ENCODE data around the gene OTOGL.
"Not testable (repeated sequence)": the region's sequence is repeated elsewhere in the genome, so short reads cannot be mapped to it uniquely, and the experiment has no call there.

OTOGL gene

DNA sequence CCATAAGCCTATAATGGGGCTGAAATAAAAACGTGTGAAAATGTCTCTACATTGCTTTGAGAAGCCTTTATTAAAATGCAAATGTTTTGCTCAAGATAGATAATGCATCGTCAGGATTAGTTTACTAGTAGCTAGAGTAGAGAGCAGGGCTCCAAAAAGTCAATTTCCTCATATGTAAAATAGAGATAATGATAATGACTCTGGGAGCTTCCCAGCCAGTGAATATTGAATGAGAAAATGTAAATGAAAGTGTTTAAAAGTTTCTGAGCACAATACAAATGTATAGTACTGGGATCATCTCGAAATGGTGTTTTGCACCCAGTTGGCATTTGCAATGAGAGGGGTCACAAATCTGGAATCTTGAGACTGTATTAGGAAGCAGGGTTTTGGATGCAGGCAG lies 135.3 kb downstream of the OTOGL start:
- no peak for DNase-seq

DNA sequence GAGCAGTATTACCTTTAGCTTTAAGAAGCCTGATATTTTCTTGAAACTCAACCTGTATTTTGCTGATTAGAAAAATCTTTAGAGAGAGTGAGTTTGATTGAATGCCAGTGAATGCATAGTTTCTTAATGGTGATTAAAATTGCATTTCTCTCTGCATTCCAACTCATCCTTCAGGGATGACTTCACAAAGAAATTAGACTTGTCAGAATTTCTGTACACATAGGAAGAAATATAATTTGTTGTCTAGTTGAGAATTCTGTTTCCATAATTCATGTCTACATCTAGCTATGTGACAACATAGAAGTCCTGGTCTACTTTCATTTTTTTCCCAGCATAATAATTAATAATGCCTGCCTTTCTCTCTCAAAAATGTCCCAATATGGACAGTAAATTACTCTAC lies 136.6 kb downstream of the OTOGL start:
- DNase-seq: no peak

GRCh38 chr12:80239867-80240266 lies 140.5 kb downstream of the OTOGL start:
- DNase-seq: no peak

DNA sequence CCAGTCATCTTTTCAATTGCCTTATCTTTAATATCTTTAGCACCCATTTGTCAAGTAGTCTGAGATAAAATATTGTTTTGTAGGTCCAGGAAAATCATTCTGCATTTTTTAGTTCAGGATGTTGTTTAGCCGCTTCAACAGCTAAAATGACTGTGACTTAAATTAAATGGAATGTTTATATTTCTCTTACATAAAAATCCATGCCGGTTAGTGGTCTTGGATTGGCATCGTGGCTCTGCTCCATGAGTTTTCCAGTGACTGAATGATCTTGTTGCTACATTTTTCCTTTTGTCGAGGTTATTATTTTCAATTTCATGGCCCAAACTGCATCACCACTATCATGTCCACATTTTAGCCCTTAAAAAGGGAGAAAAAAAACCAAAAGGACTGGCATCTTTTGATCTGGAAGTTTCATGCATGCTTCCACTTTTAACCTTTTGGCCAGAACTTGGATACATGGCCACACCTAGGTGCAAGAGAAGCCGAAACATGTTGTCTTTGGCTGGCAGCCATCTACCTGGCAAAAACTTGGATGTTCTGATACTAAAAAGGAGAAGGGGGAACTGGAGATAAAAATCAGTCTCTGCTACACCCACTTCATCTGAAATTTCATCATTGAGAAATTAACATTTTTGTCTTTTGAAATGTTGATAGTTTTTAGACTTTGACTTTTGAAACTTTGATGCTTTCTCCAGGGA lies 142.4 kb downstream of the OTOGL start:
- DNase-seq: no peak

DNA sequence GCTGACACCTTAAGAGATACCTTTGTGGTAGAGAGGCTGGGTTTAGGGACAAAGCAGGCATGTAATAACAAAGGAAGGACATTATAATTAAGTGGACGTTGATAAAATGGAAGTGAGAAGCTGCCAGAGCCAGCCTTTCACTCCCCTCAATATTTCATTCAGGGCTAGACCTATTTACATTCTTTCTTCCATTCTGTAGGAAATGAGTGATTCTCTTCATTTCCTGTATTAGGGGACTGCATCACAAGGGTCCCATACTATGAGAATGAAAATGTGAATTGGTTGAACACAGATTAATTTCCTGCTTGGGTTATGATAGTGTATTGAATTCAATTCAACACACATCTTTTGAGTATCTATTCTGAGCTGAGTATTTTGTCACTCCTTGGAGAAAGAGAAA lies 143.0 kb downstream of the OTOGL start:
- DNase-seq: no peak

DNA sequence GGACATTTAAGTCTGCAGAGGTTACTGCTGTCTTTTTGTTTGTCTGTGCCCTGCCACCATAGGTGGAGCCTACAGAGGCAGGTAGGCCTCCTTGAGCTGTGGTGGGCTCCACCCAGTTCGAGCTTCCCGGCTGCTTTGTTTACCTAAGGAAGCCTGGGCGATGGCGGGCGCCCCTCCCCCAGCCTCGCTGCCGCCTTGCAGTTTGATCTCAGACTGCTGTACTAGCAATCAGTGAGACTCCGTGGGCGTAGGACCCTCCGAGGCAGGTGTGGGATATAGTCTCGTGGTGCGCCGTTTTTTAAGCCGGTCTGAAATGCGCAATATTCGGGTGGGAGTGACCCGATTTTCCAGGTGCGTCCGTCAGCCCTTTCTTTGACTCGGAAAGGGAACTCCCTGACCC lies 150.2 kb downstream of the OTOGL start:
- not testable (repeated sequence) for DNase-seq

GRCh38 chr12:80257920-80258319 lies 158.6 kb downstream of the OTOGL start:
- no peak for DNase-seq

GRCh38 chr12:80260269-80260668 lies 160.9 kb downstream of the OTOGL start:
- no peak for DNase-seq

- no peak for DNase-seq
These were observed 162.1 kb downstream of the OTOGL start for GRCh38 chr12:80261403-80261802.

DNA sequence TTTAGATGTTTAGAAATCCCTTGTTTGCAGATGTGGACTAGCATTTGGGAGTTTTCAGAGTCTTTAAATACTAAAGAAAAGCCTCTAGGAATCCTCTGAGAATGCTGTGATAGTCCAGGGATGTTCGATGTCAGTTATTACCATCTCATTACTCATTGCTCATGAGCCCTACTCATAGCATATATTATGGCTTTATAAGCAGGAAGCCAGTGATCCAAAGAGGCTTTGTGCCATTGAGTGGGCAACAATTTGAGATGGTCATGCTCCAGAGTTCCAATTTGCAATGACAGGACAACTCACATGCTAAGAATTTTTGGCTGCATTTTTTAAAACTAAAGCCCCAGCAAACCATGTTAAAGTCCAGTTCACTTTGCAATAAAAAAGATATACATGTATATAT lies 163.0 kb downstream of the OTOGL start:
- no peak for DNase-seq

DNA sequence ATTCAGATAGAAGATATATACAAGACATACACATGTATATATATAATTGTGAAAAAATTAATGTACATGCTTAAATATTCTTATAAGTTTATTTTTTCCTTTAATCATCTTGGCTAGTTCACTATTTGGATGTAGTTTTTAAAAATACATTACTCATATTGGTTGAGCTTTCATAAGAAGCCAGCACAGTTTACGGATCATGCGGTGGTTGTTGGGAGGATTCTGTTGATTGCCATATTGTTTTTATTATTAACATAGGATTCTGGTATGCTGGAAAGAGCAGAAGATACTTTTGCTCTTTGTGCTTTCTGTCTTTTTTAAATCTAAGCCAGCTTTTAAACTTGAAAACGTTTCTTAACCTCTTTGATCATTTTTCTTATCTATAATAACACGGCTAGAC lies 163.4 kb downstream of the OTOGL start:
- DNase-seq: no peak

DNA sequence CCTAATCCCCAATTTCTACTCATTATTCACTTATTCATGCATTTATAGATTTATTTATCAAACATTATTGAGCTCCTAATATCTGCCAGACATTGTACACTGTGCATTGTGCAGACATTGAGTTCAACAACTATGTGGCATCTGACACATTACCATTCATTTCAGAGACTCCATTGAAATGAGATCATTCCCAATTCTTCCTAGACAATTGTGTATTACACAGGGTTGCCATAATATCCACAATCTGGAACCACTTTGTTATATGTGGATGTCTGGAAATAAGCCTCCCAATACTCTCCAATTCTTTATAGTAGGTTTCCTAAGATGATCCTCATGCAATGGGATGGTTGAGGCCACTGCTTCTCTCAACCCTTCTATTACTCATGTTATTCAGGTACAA lies 165.0 kb downstream of the OTOGL start:
- DNase-seq: no peak

DNA sequence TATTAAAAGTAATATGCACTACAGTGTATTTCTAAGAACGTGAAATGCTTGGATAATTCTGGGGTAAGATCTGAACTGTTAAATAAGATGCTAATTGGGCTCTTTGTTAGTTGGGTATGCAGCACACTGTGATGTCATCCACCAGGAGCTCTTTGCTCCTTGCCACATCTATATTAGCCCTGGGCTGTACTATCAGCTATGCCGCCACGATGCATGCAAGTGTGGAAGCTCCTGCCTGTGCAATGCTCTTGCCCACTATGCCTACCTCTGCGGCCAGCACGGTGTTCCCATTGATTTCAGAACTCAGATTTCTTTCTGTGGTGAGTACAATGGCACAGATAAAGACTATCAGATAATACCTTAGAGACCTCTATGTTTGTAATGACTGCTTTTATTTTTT lies 165.6 kb downstream of the OTOGL start:
- DNase-seq: no peak

DNA sequence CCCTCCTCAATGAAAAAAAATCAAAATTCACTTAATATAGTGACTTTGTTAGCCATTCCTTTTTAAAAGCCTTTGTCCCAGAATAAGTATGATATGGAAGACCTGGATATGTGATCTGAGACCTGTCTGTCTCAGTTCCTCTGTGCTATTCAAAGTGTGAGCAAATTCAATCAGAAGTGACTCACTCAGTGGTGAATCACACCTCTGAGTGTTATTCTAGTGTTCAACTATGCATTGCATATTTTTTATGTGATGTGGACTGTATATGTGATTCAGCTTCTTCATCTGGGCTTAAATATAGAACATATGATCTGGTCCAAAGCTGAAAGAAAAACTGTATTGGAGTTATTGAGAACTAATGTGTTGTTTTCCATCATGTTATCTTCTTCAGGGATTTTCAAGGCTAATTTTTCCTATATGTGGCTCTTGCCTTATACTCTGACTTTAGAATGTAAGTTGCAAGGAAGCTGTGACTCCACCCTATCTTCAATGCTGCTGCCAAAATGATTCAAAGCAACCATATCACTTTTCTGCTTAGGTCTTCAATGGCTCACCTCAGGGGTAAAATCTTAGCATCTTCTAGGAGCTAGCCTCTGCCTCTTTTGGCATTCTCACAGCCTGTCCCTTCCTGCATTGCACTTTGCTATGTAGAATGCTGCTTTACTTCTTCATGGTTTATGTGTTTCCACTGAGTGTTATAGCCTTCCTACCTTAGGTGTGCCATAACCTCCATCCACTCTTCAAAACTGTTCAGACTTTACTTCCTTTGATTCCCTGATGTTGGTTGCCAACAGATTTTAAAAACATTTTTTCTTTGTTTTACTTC lies 169.8 kb downstream of the OTOGL start:
- no peak for DNase-seq

DNA sequence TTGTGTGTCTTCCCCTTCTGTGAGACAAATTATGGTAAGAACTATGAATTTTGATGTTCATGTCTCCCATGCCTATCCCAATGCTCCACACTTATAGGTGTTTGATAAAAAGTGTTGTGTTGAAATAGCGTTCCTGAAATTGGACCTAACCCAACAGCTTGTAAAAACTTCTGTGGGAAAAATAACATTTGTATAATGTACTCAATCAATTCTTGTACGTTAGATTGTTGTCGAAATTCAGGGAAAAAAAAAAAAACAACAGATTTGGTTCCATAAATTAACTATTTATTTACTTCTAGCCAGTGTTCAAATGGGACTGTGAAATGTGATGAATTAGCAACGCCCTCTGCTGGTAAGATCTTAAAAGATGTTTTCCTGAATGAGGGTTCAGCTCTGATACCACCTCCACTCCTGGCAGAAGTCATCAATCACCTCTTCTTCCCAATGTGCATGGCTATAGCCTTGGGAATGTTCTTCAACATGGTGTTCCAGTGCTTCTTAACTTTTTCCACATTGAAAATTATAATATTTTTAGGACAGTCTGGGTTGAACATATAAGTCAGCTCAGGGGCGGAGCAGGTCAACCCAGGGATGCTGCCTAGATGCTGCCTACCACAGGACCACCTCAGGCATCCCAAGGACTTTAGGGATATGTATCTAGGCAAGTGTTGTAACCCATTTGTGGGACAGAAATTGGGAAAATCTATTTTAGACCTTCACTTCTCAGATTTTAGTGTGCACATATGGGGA lies 170.6 kb downstream of the OTOGL start:
- no peak for DNase-seq

GRCh38 chr12:80271780-80272179 lies 172.4 kb downstream of the OTOGL start:
- no peak for DNase-seq

DNA sequence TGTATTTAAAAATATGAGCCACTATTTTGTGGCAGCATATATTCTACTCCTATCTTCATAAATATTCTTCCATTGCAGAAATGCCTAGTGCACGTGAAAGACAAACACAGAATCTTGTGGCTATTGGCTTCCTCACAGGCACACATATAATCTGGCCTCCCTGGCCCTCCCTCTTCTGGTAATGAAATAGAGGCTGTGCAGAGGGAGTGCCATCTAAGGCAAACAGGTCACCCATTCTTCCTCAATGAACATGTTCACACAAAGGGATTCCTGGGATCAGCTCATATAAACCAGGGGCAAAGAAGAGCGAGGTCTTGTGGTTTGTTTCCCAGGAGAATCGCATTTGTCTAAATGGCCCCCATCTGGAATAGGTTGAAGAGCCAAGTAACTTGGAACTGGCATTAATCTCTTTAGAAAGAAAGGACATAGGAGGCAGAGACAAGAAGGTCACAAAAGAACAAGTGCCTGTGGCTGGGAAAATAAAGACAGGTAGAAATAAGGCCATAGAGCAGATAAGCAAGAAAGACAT lies 173.1 kb downstream of the OTOGL start:
- DNase-seq: no peak

DNA sequence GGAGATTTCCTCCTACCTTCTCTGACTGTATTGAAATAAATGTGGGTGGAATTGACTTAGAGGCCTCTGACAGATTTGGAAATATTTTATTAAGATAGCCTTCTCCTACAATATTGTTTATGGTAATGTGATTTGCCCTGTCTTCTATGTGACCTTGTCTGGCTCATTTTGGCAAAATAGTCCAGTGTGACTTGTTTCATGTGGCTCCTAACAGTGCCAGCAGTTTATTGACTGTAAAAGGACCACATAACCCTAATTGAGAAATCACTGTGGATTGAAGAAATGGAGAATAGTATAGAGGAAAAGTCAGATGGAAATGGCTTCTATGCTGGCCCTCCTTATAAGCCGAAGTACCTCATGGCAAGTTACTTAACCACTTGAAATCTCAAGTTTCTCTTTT lies 173.8 kb downstream of the OTOGL start:
- no peak for DNase-seq

GRCh38 chr12:80277732-80278131 lies 178.4 kb downstream of the OTOGL start:
- no peak for DNase-seq

- DNase-seq: no peak
These were observed 182.9 kb downstream of the OTOGL start for GRCh38 chr12:80282226-80282625.

DNA sequence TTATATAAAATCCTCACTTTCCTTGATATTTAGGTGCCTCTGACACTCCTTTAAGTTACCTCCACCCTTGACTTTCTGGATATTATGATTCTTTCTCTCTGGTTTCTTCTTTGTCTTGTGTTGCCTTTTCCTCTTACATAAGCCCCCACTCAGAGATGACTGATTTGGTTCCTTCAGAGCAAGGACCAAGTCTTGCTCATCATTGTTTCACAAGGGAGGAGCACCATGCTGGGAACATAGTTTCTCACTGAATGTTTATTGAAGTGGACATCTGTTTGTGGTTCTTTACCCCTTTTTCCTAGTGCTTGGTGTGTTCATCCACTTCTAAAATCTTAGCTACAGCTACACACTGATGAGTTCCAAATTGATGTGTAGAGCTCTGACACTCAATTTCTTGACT lies 183.4 kb downstream of the OTOGL start:
- no peak for DNase-seq

DNA sequence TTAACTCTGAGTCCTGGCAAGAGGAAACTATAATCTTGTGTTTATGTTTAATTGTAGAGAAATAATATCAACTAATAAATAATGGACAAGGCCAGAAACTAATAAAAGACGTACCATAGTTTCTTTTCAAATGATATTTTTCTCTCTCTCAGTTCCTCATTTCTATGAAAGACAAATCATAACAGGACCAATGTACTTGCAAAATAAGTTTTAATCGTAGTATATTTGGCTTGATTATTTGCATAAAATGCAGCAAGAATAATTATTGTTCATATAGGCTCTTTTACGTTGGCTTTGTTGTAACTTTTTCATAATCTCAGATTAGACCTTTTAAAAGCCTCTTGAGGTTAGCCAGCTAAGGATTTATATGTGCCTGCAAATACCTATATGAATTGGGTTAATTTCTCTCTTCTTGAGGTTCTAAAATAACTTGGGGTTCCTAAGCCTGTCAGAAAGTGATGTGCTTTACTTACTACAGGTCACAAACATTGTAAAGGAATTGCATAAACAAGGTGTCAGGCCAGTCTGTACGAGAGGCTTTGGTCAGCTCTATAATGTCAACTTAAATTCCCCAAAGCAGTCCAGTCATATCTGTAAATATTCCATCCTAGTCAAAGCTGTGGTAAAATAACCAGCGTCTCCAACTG lies 191.9 kb downstream of the OTOGL start:
- DNase-seq: no peak

GRCh38 chr12:80293347-80293746 lies 194.0 kb downstream of the OTOGL start:
- no peak for DNase-seq
